GM12878 (cell line): ENCODE measurements around the gene PITPNC1. TPM values are rescaled to one million over a fixed set of nuclear protein-coding genes. Genes with fewer than 3 reads are reported as not detected.

Source experiments
- ATAC-seq: fragments of 200-7000 bp; cut with Tn5 transposase; 3 replicates; pipeline ENCODE4 v1.9.1; 2020; ENCODE audit warnings: mild to moderate bottlenecking, moderate library complexity
- BruUV-seq: library from RNA; stranded (reverse); fragments of 400-500 nt; replicated peaks from 2 replicates; lab custom pipeline; 2021; lab: Mats Ljungman, UMichigan
- CTCF ChIA-PET: fragments of 300-600 bp; sonication (Branson Sonifier 250); formaldehyde crosslinking; extraction: SDS; loops from one replicate; lab custom pipeline; 2021; ENCODE audit warnings: inconsistent platforms; lab: Yijun Ruan, JAX
- POLR2A ChIA-PET: fragments of 350-600 bp; formaldehyde crosslinking; extraction: SDS; loops from one replicate; lab custom pipeline; 2021; ENCODE audit warnings: inconsistent platforms; lab: Charles Lee
- RAD21 ChIA-PET: fragments of 300-600 bp; sonication (Branson Sonifier 250); formaldehyde crosslinking; loops from one replicate; lab custom pipeline; 2023; ENCODE audit warnings: antibody characterized with exemption; ENCODE audit not compliant: unreplicated experiment; lab: Charles Lee
- SMC1A ChIA-PET: fragments of 300-600 bp; sonication (Branson Sonifier 250); formaldehyde crosslinking; loops from one replicate; lab custom pipeline; 2023; ENCODE audit not compliant: unreplicated experiment, uncharacterized antibody; lab: Charles Lee
- DNase-seq: peaks from one replicate; pipeline ENCODE4 v3.0.0-alpha.2; 2011; ENCODE audit warnings: low read depth, low spot score
- FAIRE-seq: peaks from 3 replicates; lab custom pipeline; 2011; peaks lifted over from hg19 to GRCh38; lab: Jason Lieb, UNC
- H2AFZ ChIP-seq: 2 replicates; pipeline ENCODE4 v1.6.0; 2011; ENCODE audit warnings: low read depth, low read length, control low read depth; ENCODE audit not compliant: control insufficient read depth
- H3K27ac ChIP-seq: 2 replicates; pipeline ENCODE4 v1.5.1; 2011; ENCODE audit warnings: control low read depth; ENCODE audit not compliant: control insufficient read depth, insufficient read depth
- H3K27me3 ChIP-seq, 2 experiments: replicated peaks in 1 of 2; 2 replicates each; pipeline versions ENCODE4 v1.6.0 to v1.6.1; 2011; ENCODE audit warnings: low read length in 1 of 2; ENCODE audit not compliant: control insufficient read depth in 2 of 2, insufficient read depth in 2 of 2
- H3K36me3 ChIP-seq, 2 experiments: 2 replicates each; pipeline ENCODE4 v1.5.1; 2011; ENCODE audit warnings: low read length in 1 of 2; ENCODE audit not compliant: control insufficient read depth in 2 of 2, insufficient read depth in 2 of 2
- H3K4me1 ChIP-seq: 2 replicates; pipeline ENCODE4 v1.6.1; 2011; ENCODE audit warnings: mild to moderate bottlenecking, low read length, moderate library complexity, mixed read lengths; ENCODE audit not compliant: control insufficient read depth, insufficient read depth
- H3K4me2 ChIP-seq: 2 replicates; pipeline ENCODE4 v1.6.0; 2011; ENCODE audit warnings: control low read depth; ENCODE audit not compliant: control insufficient read depth, insufficient read depth
- H3K4me3 ChIP-seq: fragments of 200-600 bp; sonication (generic); 2 replicates; pipeline ENCODE4 v1.5.1; 2016
- H3K79me2 ChIP-seq: 2 replicates; pipeline ENCODE4 v1.6.0; 2011; ENCODE audit warnings: low read length; ENCODE audit not compliant: control insufficient read depth, insufficient read depth
- H3K9ac ChIP-seq: 2 replicates; pipeline ENCODE4 v1.8.0; 2011; ENCODE audit warnings: low read length, control low read depth, mixed read lengths; ENCODE audit not compliant: control insufficient read depth, insufficient read depth
- H3K9me3 ChIP-seq: replicated peaks from 3 replicates; pipeline ENCODE4 v1.5.1; 2011; ENCODE audit warnings: mild to moderate bottlenecking, low read length; ENCODE audit not compliant: control insufficient read depth, insufficient read depth
- H4K20me1 ChIP-seq: 2 replicates; pipeline ENCODE4 v1.6.0; 2011; ENCODE audit not compliant: control insufficient read depth, insufficient read depth
- CEBPB ChIP-seq, 2 experiments: fragments of 150-350 bp in 1 of 2; IDR thresholded peaks; 2 replicates each; pipeline ENCODE4 v1.6.1; 2012 to 2014; ENCODE audit warnings: low read depth in 2 of 2, low read length in 2 of 2, borderline replicate concordance in 1 of 2, inconsistent platforms in 1 of 2
- JUND ChIP-seq: IDR thresholded peaks from 2 replicates; pipeline ENCODE4 v1.6.1; 2012; ENCODE audit warnings: low read depth, mild to moderate bottlenecking, low read length, improper control_type of control experiment, moderate library complexity
- SIN3A ChIP-seq: IDR thresholded peaks from 2 replicates; pipeline ENCODE4 v1.6.1; 2012; ENCODE audit warnings: low read depth, low read length, improper control_type of control experiment
- SREBF1 ChIP-seq: IDR thresholded peaks from 2 replicates; pipeline ENCODE4 v1.6.1; 2012; ENCODE audit warnings: mild to moderate bottlenecking, low read length
- USF1 ChIP-seq: IDR thresholded peaks from 2 replicates; pipeline ENCODE4 v1.6.1; 2011; ENCODE audit warnings: borderline replicate concordance, low read depth, mild to moderate bottlenecking, moderate library complexity, mixed read lengths, low read length; ENCODE audit not compliant: insufficient read depth; ENCODE audit errors: extremely low read length
- ZBTB40 ChIP-seq: fragments of 450-650 bp; IDR thresholded peaks from 2 replicates; pipeline ENCODE4 v1.6.1; 2016; ENCODE audit warnings: mild to moderate bottlenecking, moderate library complexity, borderline replicate concordance
- WGBS: methylation state at CpG from one replicate; pipeline ENCODE4 v1.1.6; 2016; ENCODE audit warnings: low lambda C conversion rate; ENCODE audit not compliant: insufficient replicate concordance, insufficient coverage; ENCODE audit errors: missing lambda C conversion rate; 5-methylcytosine and 5-hydroxymethylcytosine counted together
- in situ Hi-C: fragments of 300-500 bp; cut with MboI; formaldehyde crosslinking; loops from 9 replicates; pipeline ENCODE4 v1.14.3; 2018; ENCODE audit warnings: mixed read lengths
- intact Hi-C: fragments of 100-400 bp; cut with micrococcal nuclease; formaldehyde crosslinking; loops from one replicate; pipeline ENCODE4 v1.14.2; 2022; ENCODE audit not compliant: unreplicated experiment
- polyA plus RNA-seq, 11 experiments: library from polyadenylated mRNA; depleted of rRNA in 4 of 11; unstranded in 6 of 11; stranded (reverse) in 5 of 11; fragments of >200 nt; fragmentation: Nextera tagmentation in 4 of 11; fragmentation: Illumina TruSeq in 1 of 11; extraction: Ambion mirVana in 4 of 11; extraction: Trizol in 1 of 11; gene quantifications; 1 replicate in 1 of 11; 2 replicates in 10 of 11; pipeline versions ENCODE4 v1.2.1 to v1.2.3, GENCODE V29; 2011 to 2016; ENCODE audit warnings: inconsistent platforms in 2 of 11, missing spikeins in 2 of 11, low read depth in 1 of 11
- total RNA-seq, 4 experiments: library from RNA; depleted of rRNA in 3 of 4; stranded (reverse); fragments of >200 nt in 3 of 4; fragmentation: Illumina TruSeq in 1 of 4; extraction: Trizol in 1 of 4; gene quantifications; 2 replicates each; pipeline versions ENCODE4 v1.2.1 to v1.2.3, GENCODE V29; 2013 to 2021
- TF ChIP-seq, protein P1 (sequence below): fragments of 450-650 bp; IDR thresholded peaks from 2 replicates; pipeline ENCODE4 v1.6.1; 2014; ENCODE audit warnings: mild to moderate bottlenecking

The PITPNC1 gene
- total and polyA plus RNA-seq, 10 of the 15 experiments (the other 5 are each of a cell fraction or from before 2014, with no cell fraction given), result 12.2 to 62.4 (median 47.3) TPM

GRCh38 chr17:67401598-67402504, 24.8 kb downstream of the PITPNC1 start:
- Histone ChIP-seq H3K4me3 (no peak overlapping the region), H3K36me3 (0 out of 4 replicates have a peak, but pooled peaks cover 0 to 2% of the 10 kb centered on the region in 2 experiments), H3K27ac (no peak overlapping the region), H4K20me1 (no peaks in the 10 kb centered on the region), H3K9ac (no peak overlapping the region), H3K4me2 (0 out of 2 replicates have a peak overlapping the region, but pooled peaks have one; percentile 22), H3K79me2 (peaks cover 34% of the 10 kb centered on the region), H3K4me1 (peaks cover 18% of the 10 kb centered on the region), H2AFZ (no peak overlapping the region), H3K9me3 (no peaks in the 10 kb centered on the region), H3K27me3 (no peaks in the 10 kb centered on the region)
- TF ChIP-seq JUND (no peak), CEBPB (IDR thresholded peaks at IDR 0.05; ENCODE audit: borderline replicate concordance in 1 of 2, low read depth in 2 of 2, low read length in 2 of 2) (no peak), SREBF1 (no peak), SIN3A (no peak), USF1 (no peak), ZBTB40 (no peak)
- TF ChIP-seq, protein P1, sequence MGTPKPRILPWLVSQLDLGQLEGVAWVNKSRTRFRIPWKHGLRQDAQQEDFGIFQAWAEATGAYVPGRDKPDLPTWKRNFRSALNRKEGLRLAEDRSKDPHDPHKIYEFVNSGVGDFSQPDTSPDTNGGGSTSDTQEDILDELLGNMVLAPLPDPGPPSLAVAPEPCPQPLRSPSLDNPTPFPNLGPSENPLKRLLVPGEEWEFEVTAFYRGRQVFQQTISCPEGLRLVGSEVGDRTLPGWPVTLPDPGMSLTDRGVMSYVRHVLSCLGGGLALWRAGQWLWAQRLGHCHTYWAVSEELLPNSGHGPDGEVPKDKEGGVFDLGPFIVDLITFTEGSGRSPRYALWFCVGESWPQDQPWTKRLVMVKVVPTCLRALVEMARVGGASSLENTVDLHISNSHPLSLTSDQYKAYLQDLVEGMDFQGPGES, result no peak
- intact Hi-C loops (no loop called here), in situ Hi-C loops (no loop called here)
- 52% methylated on average over 16 of the region's 16 CpGs for WGBS
- POLR2A ChIA-PET, result no interaction called here
- RAD21 ChIA-PET, result no interaction called here
- no peak for FAIRE-seq
- SMC1A ChIA-PET, result no interaction called here
- no TSS peak for BruUV-seq
- no peak for DNase-seq
- no peak for ATAC-seq
- CTCF ChIA-PET, result no interaction called here
